Middle frontal gyrus (tissue), 1 donor: ENCODE data around the gene TOP1.
"Not testable (repeated sequence)": the region's sequence is repeated elsewhere in the genome, so short reads cannot be mapped to it uniquely, and the experiment has no call there.

ENCODE experiments used
- DNase-seq: peaks from one replicate; pipeline ENCODE4 v3.0.0-alpha.2; 2015; ENCODE audit warnings: low spot score; ENCODE audit errors: extremely low spot score

TOP1 gene

GRCh38 chr20:41128317-41128716, 99.7 kb downstream of the TOP1 start:
- DNase-seq: not testable (repeated sequence)

GRCh38 chr20:41131594-41132387, 103.2 kb downstream of the TOP1 start:
- DNase-seq: no peak

GRCh38 chr20:41132388-41132775, 103.8 kb downstream of the TOP1 start:
- DNase-seq: not testable (repeated sequence)

GRCh38 chr20:41133709-41134361, 105.2 kb downstream of the TOP1 start:
- DNase-seq: no peak

- no peak for DNase-seq
These were observed 106.0 kb downstream of the TOP1 start for GRCh38 chr20:41134362-41135186.

- no peak for DNase-seq
These were observed 106.7 kb downstream of the TOP1 start for GRCh38 chr20:41135187-41135887.

GRCh38 chr20:41135888-41136679, 107.5 kb downstream of the TOP1 start:
- no peak for DNase-seq

GRCh38 chr20:41136680-41137613, 108.3 kb downstream of the TOP1 start, which contains the start of gene PLCG1:
Gene PLCG1, plus strand, starts transcription at chr20:41137543. Its CDS starts 99 bp downstream, at chr20:41137642.
- peak; percentile 84 for DNase-seq

- DNase-seq: no peak
These were observed 109.2 kb downstream of the TOP1 start for GRCh38 chr20:41137614-41138474.

- DNase-seq: no peak
These were observed 110.0 kb downstream of the TOP1 start for GRCh38 chr20:41138475-41139226.

- DNase-seq: no peak
These were observed 110.8 kb downstream of the TOP1 start for GRCh38 chr20:41139227-41140093.

GRCh38 chr20:41140226-41141133, 111.9 kb downstream of the TOP1 start:
- DNase-seq: no peak

- DNase-seq: no peak
These were observed 112.7 kb downstream of the TOP1 start for GRCh38 chr20:41141153-41141815.

- DNase-seq: no peak
These were observed 113.6 kb downstream of the TOP1 start for GRCh38 chr20:41142245-41142644.

GRCh38 chr20:41142919-41143318, 114.3 kb downstream of the TOP1 start:
- DNase-seq: no peak
